ENCODE measurements around the gene CDK11A. TPM values are rescaled to one million over a fixed set of nuclear protein-coding genes. Genes with fewer than 3 reads are reported as not detected.
"Not testable (repeated sequence)": the region's sequence is repeated elsewhere in the genome, so short reads cannot be mapped to it uniquely, and the experiment has no call there.

The CDK11A gene
- total RNA-seq, 2 experiments from 2014 or later: 206 to 217 TPM

GRCh38 chr1:1748686-1749321 is 24.6 kb upstream of the CDK11A start:
- DNase-seq (peak in 1 of 14 experiments; percentile 35), ATAC-seq (ENCODE audit: poor library complexity) (no peak)
- intact Hi-C loops (cut with DNase I, micrococcal nuclease): loop anchor here in 1 of 2 experiments (10.0 kb wide), 1 partner anchor 54 kb away; the partner anchor contains the start of gene SLC35E2B
- Mint-ChIP-seq H3K36me3 (ENCODE audit: low read depth) (peaks cover 7% of the 10 kb centered on the region), H3K4me1 (ENCODE audit: low read depth) (no peaks in the 10 kb centered on the region), H3K9me3 (no peaks in the 10 kb centered on the region), H3K4me3 (peak overlapping the region; percentile 23), H3K27me3 (no peaks in the 10 kb centered on the region), H3K27ac (peak overlapping the region; percentile 44)
- Histone ChIP-seq H3K4me3 (ENCODE audit: low read length) (no peak overlapping the region), H3K36me3 (ENCODE audit: insufficient read depth, low read length) (peaks cover 6% of the 10 kb centered on the region), H3K27me3 (ENCODE audit: control insufficient read depth in 1 of 2, insufficient read depth in 2 of 2, low read length in 2 of 2) (no peaks in the 10 kb centered on the region), H3K27ac (ENCODE audit: low read depth in 1 of 2, low read length in 2 of 2) (no peak overlapping the region), H3K4me1 (ENCODE audit: insufficient read depth, low read length) (no peaks in the 10 kb centered on the region), H3K9me3 (ENCODE audit: control insufficient read depth in 1 of 2, insufficient read depth in 1 of 2, low read length in 2 of 2) (no peaks in the 10 kb centered on the region)
- TF ChIP-seq, protein P1, sequence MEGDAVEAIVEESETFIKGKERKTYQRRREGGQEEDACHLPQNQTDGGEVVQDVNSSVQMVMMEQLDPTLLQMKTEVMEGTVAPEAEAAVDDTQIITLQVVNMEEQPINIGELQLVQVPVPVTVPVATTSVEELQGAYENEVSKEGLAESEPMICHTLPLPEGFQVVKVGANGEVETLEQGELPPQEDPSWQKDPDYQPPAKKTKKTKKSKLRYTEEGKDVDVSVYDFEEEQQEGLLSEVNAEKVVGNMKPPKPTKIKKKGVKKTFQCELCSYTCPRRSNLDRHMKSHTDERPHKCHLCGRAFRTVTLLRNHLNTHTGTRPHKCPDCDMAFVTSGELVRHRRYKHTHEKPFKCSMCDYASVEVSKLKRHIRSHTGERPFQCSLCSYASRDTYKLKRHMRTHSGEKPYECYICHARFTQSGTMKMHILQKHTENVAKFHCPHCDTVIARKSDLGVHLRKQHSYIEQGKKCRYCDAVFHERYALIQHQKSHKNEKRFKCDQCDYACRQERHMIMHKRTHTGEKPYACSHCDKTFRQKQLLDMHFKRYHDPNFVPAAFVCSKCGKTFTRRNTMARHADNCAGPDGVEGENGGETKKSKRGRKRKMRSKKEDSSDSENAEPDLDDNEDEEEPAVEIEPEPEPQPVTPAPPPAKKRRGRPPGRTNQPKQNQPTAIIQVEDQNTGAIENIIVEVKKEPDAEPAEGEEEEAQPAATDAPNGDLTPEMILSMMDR (IDR thresholded peaks at IDR 0.05): no peak
- ChIA-PET CTCF (no interaction called here), POLR2A (no interaction called here)

- Histone ChIP-seq H3K27ac (ENCODE audit: low read depth in 1 of 2, low read length in 2 of 2) (peak overlapping the region in 1 of 2 donors; percentile 91), H3K4me3 (ENCODE audit: low read length) (peak overlapping the region; percentile 19)
- H3K9me3 Mint-ChIP-seq; H3K36me3 Mint-ChIP-seq (ENCODE audit: low read depth); H3K9me3 ChIP-seq (ENCODE audit: control insufficient read depth in 1 of 2, insufficient read depth in 1 of 2, low read length in 2 of 2); CTCF ChIA-PET; H3K4me1 ChIP-seq (ENCODE audit: insufficient read depth, low read length); POLR2A ChIA-PET; H3K4me1 Mint-ChIP-seq (ENCODE audit: low read depth); H3K27me3 Mint-ChIP-seq; H3K27me3 ChIP-seq (ENCODE audit: control insufficient read depth in 1 of 2, insufficient read depth in 2 of 2, low read length in 2 of 2); DNase-seq; H3K36me3 ChIP-seq (ENCODE audit: insufficient read depth, low read length): not testable (repeated sequence)
- intact Hi-C loops (cut with DNase I, micrococcal nuclease): loop anchor here in 1 of 2 experiments (10.0 kb wide), 1 partner anchor 52 kb away; the partner anchor contains the start of gene SLC35E2B
- H3K27ac Mint-ChIP-seq: peak overlapping the region; percentile 71
- peak; percentile 79 for ATAC-seq (ENCODE audit: poor library complexity)
- H3K4me3 Mint-ChIP-seq: peak overlapping the region; percentile 54
Measured at GRCh38 chr1:1746566-1746909, 22.4 kb upstream of the CDK11A start.

GRCh38 chr1:1745651-1746565 is 21.8 kb upstream of the CDK11A start:
- POLR2A ChIA-PET; H3K9me3 Mint-ChIP-seq; H3K27me3 ChIP-seq (ENCODE audit: control insufficient read depth in 1 of 2, insufficient read depth in 2 of 2, low read length in 2 of 2); H3K9me3 ChIP-seq (ENCODE audit: control insufficient read depth in 1 of 2, insufficient read depth in 1 of 2, low read length in 2 of 2); H3K4me1 ChIP-seq (ENCODE audit: insufficient read depth, low read length); CTCF ChIA-PET; H3K36me3 Mint-ChIP-seq (ENCODE audit: low read depth); H3K4me1 Mint-ChIP-seq (ENCODE audit: low read depth); H3K27me3 Mint-ChIP-seq; H3K36me3 ChIP-seq (ENCODE audit: insufficient read depth, low read length): not testable (repeated sequence)
- intact Hi-C loops (cut with DNase I, micrococcal nuclease): loop anchor here in 1 of 2 experiments (10.0 kb wide), 1 partner anchor 51 kb away; the partner anchor contains the start of gene SLC35E2B
- H3K4me3 Mint-ChIP-seq: peak overlapping the region; percentile 79
- peak overlapping the region; percentile 43 for H3K4me3 ChIP-seq (ENCODE audit: low read length)
- peak; percentile 60 to 100 (median 89) for DNase-seq
- H3K27ac Mint-ChIP-seq: peak overlapping the region; percentile 71
- peak overlapping the region; percentile 78 to 91 for H3K27ac ChIP-seq (ENCODE audit: low read depth in 1 of 2, low read length in 2 of 2)
- ATAC-seq (ENCODE audit: poor library complexity): peak; percentile 61

- H3K27ac ChIP-seq (ENCODE audit: low read depth in 1 of 2, low read length in 2 of 2); ATAC-seq (ENCODE audit: poor library complexity); DNase-seq; H3K9me3 ChIP-seq (ENCODE audit: control insufficient read depth in 1 of 2, insufficient read depth in 1 of 2, low read length in 2 of 2); H3K36me3 Mint-ChIP-seq (ENCODE audit: low read depth); H3K4me1 ChIP-seq (ENCODE audit: insufficient read depth, low read length); CTCF ChIA-PET; H3K4me3 ChIP-seq (ENCODE audit: low read length); H3K4me1 Mint-ChIP-seq (ENCODE audit: low read depth); H3K27me3 Mint-ChIP-seq; H3K36me3 ChIP-seq (ENCODE audit: insufficient read depth, low read length); POLR2A ChIA-PET; H3K9me3 Mint-ChIP-seq; H3K27me3 ChIP-seq (ENCODE audit: control insufficient read depth in 1 of 2, insufficient read depth in 2 of 2, low read length in 2 of 2): not testable (repeated sequence)
- peak overlapping the region; percentile 69 for H3K4me3 Mint-ChIP-seq
- H3K27ac Mint-ChIP-seq: peak overlapping the region; percentile 47
- intact Hi-C loops (cut with DNase I, micrococcal nuclease): loop anchor here in 1 of 2 experiments (10.0 kb wide), 1 partner anchor 48 kb away; the partner anchor contains the start of gene SLC35E2B
Measured at GRCh38 chr1:1742529-1742928, 18.4 kb upstream of the CDK11A start.

DNA sequence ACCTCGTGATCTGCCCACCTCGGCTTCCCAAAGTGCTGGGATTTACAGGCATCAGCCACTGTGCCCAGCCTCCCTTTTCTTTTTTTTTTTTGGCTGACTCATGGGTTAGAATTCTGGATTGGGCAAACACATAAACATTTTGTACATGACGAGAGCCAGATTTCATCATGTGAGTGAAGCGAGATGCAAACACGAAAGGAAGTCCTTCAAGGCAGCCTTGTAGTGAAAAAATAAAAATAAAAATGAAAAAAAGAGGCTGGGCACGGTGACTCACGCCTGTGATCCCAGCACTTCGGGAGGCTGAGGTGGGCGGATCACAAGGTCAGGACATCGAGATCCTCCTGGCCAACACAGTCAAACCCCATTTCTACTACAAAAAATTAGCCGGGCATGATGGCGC is 16.9 kb upstream of the CDK11A start:
- ATAC-seq (ENCODE audit: poor library complexity); POLR2A ChIA-PET; H3K36me3 ChIP-seq (ENCODE audit: insufficient read depth, low read length); H3K4me3 Mint-ChIP-seq; H3K27me3 Mint-ChIP-seq; H3K27ac ChIP-seq (ENCODE audit: low read depth in 1 of 2, low read length in 2 of 2); H3K27ac Mint-ChIP-seq; H3K36me3 Mint-ChIP-seq (ENCODE audit: low read depth); H3K9me3 Mint-ChIP-seq; CTCF ChIA-PET; H3K4me1 Mint-ChIP-seq (ENCODE audit: low read depth); H3K4me1 ChIP-seq (ENCODE audit: insufficient read depth, low read length); H3K27me3 ChIP-seq (ENCODE audit: control insufficient read depth in 1 of 2, insufficient read depth in 2 of 2, low read length in 2 of 2); H3K9me3 ChIP-seq (ENCODE audit: control insufficient read depth in 1 of 2, insufficient read depth in 1 of 2, low read length in 2 of 2); H3K4me3 ChIP-seq (ENCODE audit: low read length): not testable (repeated sequence)
- peak in 1 of 14 experiments; percentile 14 for DNase-seq
- intact Hi-C loops (cut with DNase I, micrococcal nuclease): loop anchor here in 1 of 2 experiments (10.0 kb wide), 1 partner anchor 46 kb away; the partner anchor contains the start of gene SLC35E2B

DNA sequence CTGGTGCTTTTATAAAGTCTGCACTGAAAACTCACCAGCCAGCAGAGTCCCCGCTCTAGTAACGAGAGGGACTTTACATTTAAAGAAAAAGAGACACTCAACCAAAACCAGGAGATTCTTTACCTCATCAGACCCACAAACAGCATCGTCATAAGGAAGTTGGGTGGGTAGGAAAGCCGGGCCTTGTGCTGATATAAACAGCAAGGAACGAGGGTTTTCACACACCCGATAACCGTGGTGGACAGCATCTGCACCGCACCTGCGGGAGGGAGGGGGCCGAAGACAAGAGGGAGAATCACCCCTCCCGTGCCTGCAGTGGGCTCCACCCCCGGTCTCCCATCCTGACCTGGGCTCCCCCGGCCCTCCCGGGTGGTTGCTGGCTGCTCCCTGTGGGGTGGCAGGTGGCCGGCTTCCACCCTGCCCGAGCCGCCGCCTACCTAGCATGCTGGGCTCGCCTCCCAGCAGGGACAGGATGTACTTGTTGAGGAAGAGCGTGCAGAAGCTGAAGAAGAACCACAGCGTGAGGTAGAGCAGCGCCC is 14.7 kb upstream of the CDK11A start:
- H3K27me3 ChIP-seq (ENCODE audit: control insufficient read depth in 1 of 2, insufficient read depth in 2 of 2, low read length in 2 of 2); H3K4me3 ChIP-seq (ENCODE audit: low read length); DNase-seq; H3K4me3 Mint-ChIP-seq; H3K27ac Mint-ChIP-seq; POLR2A ChIA-PET; H3K9me3 Mint-ChIP-seq; H3K27ac ChIP-seq (ENCODE audit: low read depth in 1 of 2, low read length in 2 of 2); CTCF ChIA-PET; intact Hi-C loops (cut with DNase I, micrococcal nuclease); H3K4me1 Mint-ChIP-seq (ENCODE audit: low read depth); H3K27me3 Mint-ChIP-seq; H3K4me1 ChIP-seq (ENCODE audit: insufficient read depth, low read length); H3K9me3 ChIP-seq (ENCODE audit: control insufficient read depth in 1 of 2, insufficient read depth in 1 of 2, low read length in 2 of 2): not testable (repeated sequence)
- H3K36me3 ChIP-seq (ENCODE audit: insufficient read depth, low read length): peaks cover 13% of the 10 kb centered on the region
- H3K36me3 Mint-ChIP-seq (ENCODE audit: low read depth): peaks cover 17% of the 10 kb centered on the region
- ATAC-seq (ENCODE audit: poor library complexity): peak; percentile 52
